ENCODE data around the gene PRDM16.

Gene PRDM16

GRCh38 chr1:3068564-3069431 lies at the start of gene PRDM16:
PRDM16 (plus strand) TSS chr1:3069203; CDS start chr1:3069260, 57 bp downstream.
- no peak for DNase-seq

- DNase-seq: no peak
These were observed 49.4 kb upstream of the PRDM16 start for GRCh38 chr1:3019516-3020051.

- no peak for DNase-seq
These were observed 48.6 kb upstream of the PRDM16 start for GRCh38 chr1:3020263-3020909.

- no peak for DNase-seq
These were observed 47.8 kb upstream of the PRDM16 start, which contains the start of gene ACTRT2 for GRCh38 chr1:3021233-3021671. ACTRT2 (plus strand) TSS chr1:3021467; CDS start chr1:3021687, 220 bp downstream.

GRCh38 chr1:3021801-3022401 lies 47.1 kb upstream of the PRDM16 start:
- no peak for DNase-seq

GRCh38 chr1:3022511-3022973 lies 46.5 kb upstream of the PRDM16 start:
- DNase-seq: no peak

- DNase-seq: no peak
These were observed 46.0 kb upstream of the PRDM16 start for GRCh38 chr1:3022976-3023375.

GRCh38 chr1:3024019-3024418 lies 45.0 kb upstream of the PRDM16 start:
- DNase-seq: no peak

GRCh38 chr1:3024588-3024987 lies 44.4 kb upstream of the PRDM16 start:
- no peak for DNase-seq

GRCh38 chr1:3026124-3026523 lies 42.9 kb upstream of the PRDM16 start:
- DNase-seq: no peak

GRCh38 chr1:3026581-3027391 lies 42.2 kb upstream of the PRDM16 start:
- DNase-seq: no peak

- DNase-seq: no peak
These were observed 41.2 kb upstream of the PRDM16 start for GRCh38 chr1:3027611-3028371.

GRCh38 chr1:3028531-3029282 lies 40.3 kb upstream of the PRDM16 start:
- no peak for DNase-seq

GRCh38 chr1:3029481-3029961 lies 39.5 kb upstream of the PRDM16 start:
- DNase-seq: no peak

- no peak for DNase-seq
These were observed 38.9 kb upstream of the PRDM16 start for GRCh38 chr1:3029991-3030662.

- no peak for DNase-seq
These were observed 38.2 kb upstream of the PRDM16 start for GRCh38 chr1:3030663-3031381.

- DNase-seq: no peak
These were observed 37.4 kb upstream of the PRDM16 start for GRCh38 chr1:3031401-3032221.

GRCh38 chr1:3032371-3033039 lies 36.5 kb upstream of the PRDM16 start:
- no peak for DNase-seq
